ENCODE results near the gene HPSE2. TPM values are rescaled to one million over a fixed set of nuclear protein-coding genes. Genes with fewer than 3 reads are reported as not detected.
"Not testable (repeated sequence)": the region's sequence is repeated elsewhere in the genome, so short reads cannot be mapped to it uniquely, and the experiment has no call there.

Gene HPSE2
- 18.3 TPM for total RNA-seq

DNA sequence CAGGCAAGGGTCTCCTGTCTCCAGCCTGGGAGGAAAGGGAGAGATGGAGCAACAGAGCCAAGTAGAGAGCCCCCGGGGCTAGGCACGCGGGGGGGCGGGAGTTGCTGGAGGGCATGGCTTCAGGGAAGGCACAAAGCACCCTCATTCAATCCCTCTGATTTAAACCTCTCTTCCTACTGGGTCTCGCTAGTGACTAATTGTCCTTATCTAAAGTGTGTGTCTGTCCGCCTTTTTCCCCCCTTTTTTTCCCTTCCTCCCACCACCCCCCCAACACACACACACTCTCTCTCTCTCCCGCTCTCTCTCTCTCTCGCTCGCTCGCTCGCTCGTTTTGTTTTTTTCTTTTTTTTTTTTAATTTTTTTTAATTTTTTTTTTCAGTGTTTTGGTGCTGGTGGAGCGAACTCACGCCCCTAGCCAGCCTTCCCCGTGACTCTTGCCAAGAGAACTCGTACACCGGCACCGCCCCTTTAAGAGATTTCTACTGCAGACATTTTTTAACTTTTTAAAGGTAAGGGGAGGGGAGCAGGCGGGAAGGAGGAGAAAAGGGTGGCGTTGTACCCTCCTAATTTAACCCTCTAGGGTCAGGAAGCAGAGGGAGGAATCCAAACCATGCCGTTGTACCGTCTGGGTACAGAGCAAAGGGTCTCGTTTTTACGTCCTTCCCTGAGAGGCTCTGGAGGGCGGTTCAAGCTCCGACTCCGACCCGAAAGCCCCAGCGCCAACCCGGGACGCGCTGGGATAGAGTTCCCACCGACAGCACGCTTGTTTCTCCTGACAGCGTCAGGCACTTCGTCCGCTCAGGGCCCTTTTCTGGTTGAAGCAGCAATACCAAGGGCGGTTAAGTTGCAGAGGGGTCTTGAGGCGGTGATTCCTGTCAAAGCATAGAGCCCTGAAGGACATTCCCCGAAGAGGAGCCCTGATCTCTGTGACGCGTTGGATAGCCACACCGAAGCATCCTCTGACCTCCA, at the start of gene HPSE2:
HPSE2 (minus strand) TSS at position 195 of the 969 bp plus-strand sequence.
- DNase-seq = peak; percentile 53

DNA sequence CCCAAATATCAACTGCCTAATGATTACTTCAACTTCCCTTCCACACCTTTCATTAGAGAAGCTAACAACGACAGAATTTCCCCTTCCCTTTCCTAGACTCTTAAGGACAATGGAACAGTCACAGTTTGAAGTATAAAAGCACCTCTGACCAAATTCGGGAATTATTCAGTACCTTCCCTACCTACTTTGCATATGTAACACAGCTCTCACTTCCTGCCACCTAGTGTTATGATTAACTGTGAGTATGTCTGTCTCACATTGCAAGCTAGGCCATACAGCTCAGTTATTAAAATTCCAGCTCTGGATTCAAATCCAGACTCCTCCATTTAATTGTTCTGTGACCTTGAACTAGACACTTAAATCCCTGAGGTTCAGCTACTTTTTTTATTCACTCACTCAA, 44.8 kb upstream of the HPSE2 start:
- no peak for DNase-seq

DNA sequence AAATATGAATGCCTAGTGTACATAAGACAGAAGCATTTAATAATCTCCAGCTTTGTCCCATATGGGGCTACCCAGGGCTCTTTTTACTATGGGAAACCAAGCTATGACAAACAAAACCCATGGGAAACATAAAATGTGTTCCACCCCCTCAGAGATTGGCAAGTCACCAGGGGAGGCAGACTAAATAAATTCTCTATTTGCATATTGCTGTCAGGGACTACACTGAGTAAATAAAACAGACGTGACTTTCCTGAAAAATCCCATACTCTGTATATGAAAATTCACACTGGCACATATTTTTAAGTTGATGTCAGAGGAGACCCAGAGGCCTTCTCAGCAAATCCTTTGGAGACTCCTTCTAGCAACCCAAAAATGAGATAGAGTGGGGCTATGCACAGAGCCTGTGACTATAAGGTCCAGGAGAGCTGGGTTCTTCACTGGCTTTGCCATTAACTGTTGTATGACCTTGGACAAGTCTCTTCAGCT, 44.0 kb upstream of the HPSE2 start:
- peak; percentile 82 for DNase-seq

DNA sequence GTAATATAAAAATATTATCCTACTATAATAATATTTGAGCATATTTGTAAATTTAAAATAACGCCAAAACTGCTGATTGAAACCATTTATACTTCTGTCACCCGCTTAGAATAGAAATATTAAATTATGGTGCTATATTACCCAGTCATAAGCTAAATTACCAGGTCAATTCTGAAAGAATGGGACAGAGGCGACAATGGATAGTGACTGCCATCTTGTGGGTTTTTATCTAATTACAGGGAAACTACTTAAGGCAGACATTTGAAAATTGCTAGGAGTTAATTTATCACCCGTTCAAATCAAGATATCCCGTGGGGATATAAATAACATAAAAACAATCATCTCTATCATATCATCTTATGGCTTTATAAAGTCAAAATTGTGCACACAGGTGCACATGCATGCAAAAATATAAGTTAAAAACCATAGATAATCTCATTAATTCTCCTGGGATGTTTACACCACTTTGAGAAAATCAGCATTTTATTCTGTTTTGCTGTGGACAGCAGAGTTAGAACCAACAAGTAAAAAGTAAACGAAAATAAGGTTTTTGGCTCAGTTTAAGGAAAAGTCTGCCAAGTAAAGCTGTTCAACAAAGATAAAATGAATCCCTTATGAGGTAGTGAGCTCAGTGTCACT, 41.3 kb upstream of the HPSE2 start:
- DNase-seq = no peak

DNA sequence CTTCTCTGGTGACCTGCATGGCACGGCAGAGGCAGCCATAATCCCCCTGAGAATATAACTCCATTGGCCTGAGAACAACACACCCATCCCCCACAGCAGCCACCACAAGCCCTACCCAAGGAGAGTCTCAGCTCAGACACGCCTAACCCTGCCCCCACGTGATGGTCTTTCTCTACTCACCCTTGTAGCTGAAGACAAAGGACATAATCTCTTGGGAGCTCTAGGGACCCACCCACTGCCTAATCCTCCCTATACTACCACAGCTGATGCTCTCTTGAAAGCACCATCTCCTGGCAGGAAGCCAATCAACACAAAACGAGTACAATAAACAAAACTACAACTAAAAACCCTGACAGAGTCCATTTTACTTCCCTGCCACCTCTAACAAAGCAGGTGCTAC, 30.7 kb upstream of the HPSE2 start:
- DNase-seq = peak; percentile 15

DNA sequence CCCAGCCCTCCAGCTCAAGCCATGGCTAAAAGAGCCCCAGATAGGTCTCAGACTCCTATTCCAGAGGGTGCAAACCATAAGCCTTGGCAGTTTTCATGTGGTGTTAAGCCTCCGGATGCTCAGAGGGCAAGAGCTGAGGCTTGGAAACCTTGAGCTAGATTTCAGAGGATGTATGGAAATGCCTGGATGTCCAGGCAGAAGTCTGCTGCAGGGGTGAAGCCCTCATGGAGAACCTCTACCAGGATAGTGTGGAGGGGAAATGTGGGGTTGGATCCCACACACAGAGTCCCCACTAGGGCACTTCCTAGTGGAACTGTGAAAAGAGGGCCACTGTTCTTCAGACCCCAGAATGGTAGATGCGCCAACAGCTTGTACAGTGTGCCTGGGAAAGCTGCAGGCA, 13.2 kb upstream of the HPSE2 start:
- DNase-seq = no peak

DNA sequence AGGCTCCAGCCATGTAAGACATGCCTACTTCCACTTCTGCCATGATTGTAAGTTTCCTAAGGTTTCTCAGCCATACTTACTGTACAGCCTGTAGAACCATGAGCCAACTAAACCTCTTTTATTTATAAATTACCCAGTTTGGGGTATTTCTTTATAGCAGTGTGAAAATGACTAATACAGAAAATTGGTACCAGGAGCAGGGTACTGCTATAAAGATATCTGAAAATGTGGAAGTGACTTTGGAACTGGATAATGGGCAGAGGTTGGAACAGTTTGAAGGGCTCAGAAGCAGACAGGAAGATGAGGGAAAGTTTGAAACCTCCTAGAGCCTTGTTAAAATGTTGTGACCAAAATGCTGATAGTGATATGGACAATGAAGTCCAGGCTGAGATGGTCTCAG, 12.2 kb upstream of the HPSE2 start:
- not testable (repeated sequence) for DNase-seq

DNA sequence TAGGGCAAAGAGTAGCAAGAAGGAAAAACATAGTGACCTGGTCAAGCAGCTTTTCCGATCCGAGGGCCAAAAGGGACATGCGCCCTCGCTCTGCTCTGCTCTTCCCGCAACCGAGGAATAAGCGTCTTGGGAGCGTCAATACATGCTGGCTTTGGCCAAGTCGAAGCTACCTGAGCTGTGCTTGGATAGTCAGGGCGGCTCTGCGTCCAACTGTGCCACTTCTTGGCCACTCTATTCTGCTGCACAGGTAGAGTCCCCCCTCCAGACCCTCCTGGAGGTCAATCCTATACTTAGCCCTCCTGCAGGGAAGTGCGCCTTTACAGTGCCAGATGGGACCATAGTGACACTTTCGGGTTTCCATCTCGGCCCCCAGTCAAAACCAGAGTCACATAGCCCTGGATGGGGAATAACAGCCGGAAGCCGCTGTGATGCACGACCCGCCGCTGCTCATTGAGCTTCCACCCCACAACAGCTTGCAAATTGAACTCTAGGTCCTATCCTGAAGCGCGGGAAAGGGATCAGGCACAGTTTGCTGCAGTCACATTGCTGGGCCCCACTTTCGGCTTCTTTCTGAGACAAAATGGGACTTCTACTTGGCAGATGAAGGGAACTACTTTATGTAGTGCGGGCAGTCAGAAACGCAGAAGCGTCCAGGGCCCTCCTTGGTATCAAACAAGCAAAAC, 1.1 kb upstream of the HPSE2 start:
- DNase-seq = no peak

DNA sequence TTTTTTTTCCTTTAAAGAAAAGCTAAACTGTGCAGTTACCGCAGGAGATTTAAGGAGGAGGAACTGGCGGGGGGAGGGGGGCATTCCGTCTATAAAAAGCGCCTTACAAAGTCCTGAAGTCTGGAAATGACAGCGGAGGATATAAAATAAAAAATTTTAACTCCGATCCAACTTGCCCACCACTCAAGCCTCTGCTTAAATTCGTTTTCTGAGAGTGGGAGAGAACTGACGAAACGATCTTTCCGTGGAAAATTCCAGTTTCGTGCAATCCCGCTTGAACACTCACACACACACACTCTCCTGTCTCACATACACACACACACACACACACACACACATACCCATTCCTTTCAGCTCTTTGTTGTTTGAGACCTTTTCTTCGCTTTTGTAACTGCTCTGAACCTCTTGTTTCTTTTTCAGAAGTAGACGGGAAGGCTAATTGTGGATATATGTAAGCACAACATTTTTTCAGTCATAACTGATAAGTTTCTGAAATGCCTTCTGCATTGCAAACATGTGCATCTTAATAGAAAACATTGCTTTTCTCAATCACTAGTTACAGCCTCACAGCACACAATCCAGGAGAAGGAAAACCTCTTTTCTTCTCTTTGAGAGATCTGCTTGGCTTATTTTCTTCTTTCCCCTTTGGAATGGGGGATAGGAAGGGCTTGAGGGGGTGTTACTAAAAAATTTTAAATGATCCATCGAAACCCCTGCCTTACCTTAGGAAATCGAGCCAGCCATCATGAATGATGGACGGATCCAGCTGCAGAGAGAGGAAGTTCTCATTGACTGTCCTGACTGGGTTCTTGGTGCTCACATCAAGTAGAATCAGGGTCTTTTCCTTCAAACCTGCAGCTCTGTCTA, 628 bp downstream of the HPSE2 start:
- peak; percentile 32 for DNase-seq

DNA sequence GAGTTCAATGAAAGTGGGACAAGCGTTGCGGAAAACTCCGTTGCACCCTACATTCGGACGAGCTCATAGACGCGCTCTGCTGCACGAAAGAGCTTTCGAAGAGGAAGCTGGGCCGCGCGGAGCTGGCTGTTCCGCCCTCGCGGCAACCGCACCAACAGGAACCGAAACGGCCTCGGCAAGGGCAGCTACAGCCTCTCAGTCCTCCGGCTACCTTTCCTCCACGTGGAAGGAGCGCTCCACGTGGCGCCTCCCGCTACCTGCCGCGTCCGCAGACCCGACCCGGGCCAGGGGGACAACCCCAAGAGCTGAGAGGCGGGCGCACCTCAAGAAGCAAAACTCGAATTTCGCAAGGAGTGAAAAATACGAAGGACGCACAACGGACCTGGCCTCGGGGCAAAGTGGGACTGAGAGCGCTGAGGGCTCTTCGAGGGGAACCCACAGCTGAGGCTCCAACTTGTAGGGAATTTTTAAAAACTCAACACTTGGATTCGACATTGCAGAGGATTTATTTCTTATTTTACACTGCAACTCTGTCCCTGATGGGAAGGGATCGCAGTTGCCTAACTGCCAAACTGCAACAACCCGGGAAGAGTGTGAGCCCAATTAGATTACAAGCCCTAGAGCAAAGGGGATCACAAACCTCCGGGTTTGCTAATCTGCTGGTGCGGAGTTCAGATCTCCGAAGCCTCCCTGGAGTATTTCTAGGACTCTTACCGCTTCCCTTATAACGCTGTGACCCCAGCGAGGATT, 1.4 kb downstream of the HPSE2 start:
- peak; percentile 63 for DNase-seq

DNA sequence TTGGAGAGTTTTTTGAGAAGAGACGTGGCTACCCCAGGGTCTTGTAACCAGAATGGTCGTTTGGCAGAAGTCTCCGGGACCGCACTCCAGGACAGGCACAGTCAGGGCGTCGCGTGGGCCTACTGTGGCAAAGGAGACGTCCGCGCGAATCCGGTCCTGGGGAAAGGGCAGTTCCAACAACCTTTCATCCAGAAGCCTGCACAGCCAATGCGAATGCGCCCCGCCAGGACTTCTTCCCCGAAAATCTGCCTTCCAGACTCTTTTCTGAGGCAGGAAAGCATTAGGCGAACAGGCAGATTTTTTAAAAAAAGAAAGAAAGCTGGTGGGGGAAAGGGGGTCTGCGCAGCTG, 2.0 kb downstream of the HPSE2 start:
- DNase-seq = no peak

DNA sequence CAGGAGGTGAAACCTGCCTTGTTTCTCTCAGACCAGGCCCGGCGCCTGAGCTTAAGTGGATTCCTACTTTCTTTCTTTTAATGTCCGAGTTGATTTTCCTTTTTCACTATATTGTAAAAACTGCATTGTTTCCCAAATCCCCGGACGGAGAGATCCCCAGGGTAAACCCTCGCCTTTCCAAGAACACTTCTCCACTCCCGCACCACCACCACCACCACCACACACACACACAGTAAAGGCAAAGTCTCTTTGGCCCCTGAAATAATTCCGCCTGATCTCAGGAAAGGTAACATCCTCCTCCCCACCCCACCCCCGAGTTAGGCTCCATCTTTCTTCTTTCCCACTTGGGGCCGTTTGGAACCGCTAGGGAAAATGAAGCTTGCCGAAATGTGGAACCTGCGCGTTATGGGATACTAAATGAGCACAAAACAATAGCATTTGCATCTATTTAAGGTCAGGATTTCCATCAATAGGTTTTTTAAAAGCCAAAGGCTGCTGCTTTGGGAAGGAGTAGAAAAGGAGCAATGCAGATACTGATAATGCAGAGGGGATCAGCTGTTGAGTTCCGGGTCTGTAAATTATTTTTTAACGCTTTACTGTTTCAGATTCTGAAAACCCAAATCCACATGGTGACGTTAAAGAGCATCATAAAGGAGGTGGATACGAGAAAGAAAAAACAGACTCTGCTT, 2.5 kb downstream of the HPSE2 start:
- DNase-seq = no peak

DNA sequence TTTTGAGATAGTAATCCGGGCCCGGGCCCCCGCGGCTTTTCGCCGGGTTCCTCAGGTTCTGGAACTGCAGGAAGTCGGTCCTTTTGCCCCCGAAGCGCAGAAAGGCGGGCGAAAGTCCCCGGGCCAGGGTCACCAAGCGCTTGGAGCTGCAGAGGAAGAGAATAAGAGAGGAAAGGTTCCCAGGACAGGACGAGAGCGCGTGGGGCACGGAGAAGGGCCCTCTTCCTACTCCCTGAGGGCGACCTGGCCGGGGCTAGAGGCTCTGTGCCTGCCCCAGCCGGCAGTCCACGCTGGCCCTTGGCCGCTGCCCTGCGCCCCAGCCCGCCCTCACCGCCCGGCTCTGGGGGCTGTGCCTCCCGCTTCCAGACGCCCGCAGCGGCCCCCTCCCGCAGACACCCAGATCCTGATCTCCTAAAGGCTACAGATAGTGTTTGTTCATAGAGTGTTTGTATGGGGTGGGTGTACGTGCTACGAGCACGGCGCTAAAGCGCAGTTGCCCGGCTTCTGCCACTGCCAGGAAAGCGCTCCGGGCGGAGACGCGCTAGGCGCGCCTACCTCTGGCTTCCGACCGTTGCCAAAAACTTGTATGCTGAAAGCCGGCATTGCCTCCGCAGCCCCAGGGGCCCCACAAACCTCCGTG, 3.2 kb downstream of the HPSE2 start:
- DNase-seq = peak; percentile 29

DNA sequence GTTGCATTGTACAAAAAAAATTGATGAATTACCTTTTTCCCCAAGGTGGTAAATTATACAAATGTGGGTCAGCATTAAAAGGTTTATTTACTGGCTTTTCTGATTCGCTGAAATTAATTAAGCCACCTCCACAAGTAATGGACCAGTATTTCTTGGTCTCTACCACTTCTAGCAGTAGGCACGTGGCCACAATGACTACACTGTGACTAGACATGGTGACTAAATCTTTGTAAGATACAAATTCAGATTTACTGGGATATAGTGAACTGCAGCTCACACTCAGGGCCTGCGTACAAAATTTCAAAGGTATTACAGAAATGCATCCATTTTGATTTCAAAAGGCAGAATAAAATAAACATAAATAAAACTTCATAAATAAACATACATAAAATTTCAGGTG, 10.9 kb downstream of the HPSE2 start:
- DNase-seq = no peak

DNA sequence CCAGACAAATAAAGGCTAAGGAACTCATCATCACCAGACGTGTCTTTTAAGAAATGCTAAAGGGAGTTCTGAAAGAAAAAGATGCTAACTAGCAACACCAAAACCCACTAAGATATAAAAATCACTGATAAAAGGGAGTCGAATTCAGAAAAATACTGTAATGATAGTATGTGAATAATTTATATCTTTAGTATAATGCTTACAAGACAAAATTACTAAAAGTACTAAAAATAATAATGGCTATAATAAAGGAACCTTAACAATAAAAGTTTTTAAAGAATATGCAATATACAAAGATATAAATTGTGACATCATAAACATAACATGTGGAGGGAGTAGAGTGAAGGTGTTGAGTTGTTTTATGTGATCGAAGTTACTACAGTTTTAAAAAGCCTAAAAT, 28.3 kb downstream of the HPSE2 start:
- DNase-seq = no peak

DNA sequence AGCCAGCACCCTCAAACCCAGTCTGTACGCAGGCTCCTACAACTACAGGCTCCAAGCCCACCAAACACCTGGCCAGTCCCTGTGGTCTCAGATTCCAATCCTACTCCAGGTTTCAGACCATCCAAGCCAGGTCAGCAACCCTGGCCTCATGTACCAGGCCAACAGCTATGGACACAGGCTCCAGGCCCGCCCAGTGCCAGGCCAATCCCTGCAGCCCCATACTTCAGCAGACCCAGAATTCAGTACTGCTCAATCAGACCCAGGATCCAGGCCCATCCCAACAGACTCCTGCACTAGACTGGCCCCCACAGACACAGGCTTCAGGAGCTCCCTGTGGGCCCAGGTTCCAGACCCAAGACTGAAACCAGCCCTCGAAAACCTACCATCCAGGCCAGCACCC, 32.3 kb downstream of the HPSE2 start:
- no peak for DNase-seq

DNA sequence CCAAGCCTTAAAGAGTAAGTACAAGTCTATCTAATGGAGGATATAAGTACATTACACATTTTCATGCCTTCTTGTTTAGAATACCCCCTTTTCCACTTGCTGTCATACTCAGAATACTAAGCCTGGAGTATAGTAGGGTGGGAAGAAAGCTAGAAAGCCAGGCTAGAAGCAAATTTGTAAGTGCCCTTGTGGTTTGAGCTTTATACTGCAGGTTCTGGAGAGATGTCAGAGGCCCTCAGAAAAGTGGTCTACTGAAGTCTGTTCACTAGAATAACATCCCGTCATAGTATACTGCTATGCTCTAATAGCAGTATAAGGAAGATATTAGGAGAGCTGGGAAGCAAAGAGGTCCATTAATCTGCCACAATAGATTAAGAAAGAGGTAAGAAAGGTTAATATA, 62.7 kb downstream of the HPSE2 start:
- no peak for DNase-seq

DNA sequence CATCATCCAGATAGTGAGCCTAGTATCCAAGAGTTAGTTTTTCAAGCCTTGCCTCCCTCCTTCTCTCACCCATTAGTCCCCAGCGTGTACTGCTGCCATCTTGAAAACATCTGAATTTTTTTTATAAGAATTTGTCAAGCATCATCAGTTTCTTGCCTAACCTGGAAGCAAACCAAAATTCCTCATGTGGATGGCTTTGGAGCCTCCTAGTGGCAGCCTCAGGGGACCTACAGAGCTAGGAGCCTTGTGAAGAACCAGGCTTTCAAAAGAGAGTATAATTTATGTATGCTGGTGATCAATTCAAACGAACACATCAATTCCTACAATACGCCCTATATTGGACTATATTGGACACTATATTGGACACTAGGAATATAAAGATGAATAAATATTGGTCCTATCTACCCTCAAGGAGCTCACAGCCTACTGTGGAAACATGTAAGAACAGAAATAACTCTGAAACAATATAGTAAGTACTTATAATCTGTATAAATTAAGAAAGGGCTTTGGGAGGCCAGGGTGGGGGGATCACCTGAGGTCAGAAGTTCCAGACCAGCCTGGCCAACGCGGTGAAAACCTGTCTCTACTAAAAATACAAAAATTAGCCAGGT, 63.4 kb downstream of the HPSE2 start:
- DNase-seq = peak; percentile 59

DNA sequence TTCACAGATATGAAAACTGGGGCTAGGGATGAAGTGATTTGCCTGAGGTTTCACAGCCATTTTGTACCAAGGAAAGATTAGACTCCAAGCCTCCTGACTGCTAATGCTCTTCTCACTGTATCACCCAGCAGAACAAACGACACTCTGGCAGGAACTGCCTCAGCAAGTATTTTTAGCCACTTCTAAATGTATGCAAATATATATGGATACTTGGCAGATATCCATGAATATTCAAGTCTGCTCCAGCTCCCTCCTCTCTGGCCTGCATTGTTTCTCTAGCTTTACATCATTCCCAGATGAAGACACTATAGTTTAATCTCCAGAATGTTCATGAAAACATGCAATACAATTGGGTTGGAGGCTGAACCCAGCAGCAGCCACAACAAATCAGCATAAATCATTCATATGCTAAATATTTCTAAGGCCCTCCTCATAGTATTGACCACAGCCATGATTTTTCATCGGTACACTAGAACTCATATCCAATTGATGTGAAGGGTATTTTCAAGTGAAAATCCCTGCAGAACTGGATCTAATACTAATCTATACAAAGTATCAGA, 65.5 kb downstream of the HPSE2 start:
- DNase-seq = no peak

All from tongue (tissue), 2 donors.